ENCODE measurements around the gene GFPT1. TPM values are rescaled to one million over a fixed set of nuclear protein-coding genes. Genes with fewer than 3 reads are reported as not detected.

The GFPT1 gene
- total and polyA plus RNA-seq, 2 experiments from 2014 or later: 60.8 to 62.0 TPM

DNA sequence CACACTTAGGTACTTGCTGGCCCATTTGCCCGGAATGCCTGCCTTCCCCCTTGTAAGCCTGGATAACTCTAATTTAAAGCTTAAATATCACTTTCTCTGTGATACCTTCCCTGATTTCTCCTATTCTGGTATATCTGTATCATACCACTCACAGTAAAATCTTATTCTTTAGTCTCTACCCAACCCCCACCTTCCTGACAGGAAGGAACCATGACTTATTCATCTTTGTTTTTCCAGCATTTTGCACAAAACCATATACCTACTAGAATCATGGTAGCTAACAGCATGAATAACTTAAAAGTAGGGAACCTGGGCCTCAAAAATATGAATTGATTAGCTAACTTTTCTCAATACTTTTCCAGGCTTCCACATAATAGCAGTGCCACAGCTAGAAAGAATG, 111.5 kb downstream of the GFPT1 start (continued):
- TF ChIP-seq ZNF331 (CRISPR knock-in tag; IDR thresholded peaks at IDR 0.05; ENCODE audit: low read depth) (no peak), CREB1 (CRISPR knock-in tag; IDR thresholded peaks at IDR 0.05; ENCODE audit: low read depth) (no peak)

DNA sequence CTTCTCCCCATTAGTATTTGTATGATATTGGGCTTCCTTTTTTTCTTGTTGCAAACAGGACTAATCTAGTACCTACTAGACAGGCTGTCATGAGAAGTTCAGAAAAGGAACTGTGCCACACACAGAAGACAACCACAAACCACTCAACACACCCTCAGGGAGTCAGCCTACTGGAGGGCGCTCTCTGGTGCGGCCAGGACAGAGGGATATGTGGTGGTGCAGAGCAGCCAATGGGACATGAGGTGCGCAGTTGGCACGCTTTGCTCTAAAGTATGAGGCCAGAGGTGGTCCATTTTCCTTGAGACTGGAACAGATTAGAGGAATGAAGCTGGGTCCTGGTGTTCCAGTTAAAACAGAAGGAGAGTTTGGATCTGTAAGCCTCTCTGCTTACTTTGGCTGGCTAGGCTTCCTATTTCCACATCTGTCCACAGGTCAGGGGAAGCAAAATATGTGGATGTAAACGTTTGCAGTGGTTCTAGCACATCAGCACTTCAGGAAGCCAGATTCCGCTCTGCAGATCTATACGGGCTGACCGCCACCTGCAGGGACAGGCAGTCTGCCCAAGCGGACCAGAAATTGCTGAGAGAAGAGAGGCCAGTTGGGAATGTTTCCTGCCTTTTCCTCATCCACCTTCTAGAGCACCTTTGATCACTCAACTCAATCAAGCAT, 114.1 kb downstream of the GFPT1 start:
- Histone ChIP-seq H3K4me2 (no peak overlapping the region), H2AFZ (peak overlapping the region; percentile 45; the same call in 1 of the 2 replicates), H3K79me2 (replicated peaks; ENCODE audit: insufficient read depth) (no peaks in the 10 kb centered on the region), H3K4me3 (no peak overlapping the region), H3K36me3 (ENCODE audit: insufficient read depth) (no peaks in the 10 kb centered on the region), H4K20me1 (replicated peaks; ENCODE audit: insufficient read depth) (no peaks in the 10 kb centered on the region), H3K27me3 (ENCODE audit: insufficient read depth) (no peaks in the 10 kb centered on the region), H3K27ac (ENCODE audit: low read depth) (no peak overlapping the region), H3K4me1 (ENCODE audit: insufficient read depth) (peaks cover 3% of the 10 kb centered on the region; the same call in 1 of the 2 replicates), H3K9me2 (ENCODE audit: insufficient read depth) (no peaks in the 10 kb centered on the region), H3F3A (replicated peaks; ENCODE audit: low read depth) (no peaks in the 10 kb centered on the region)
- TF ChIP-seq STAT1 (IDR thresholded peaks at IDR 0.05; ENCODE audit: unreplicated experiment): no peak
- TF ChIP-seq, protein P1, sequence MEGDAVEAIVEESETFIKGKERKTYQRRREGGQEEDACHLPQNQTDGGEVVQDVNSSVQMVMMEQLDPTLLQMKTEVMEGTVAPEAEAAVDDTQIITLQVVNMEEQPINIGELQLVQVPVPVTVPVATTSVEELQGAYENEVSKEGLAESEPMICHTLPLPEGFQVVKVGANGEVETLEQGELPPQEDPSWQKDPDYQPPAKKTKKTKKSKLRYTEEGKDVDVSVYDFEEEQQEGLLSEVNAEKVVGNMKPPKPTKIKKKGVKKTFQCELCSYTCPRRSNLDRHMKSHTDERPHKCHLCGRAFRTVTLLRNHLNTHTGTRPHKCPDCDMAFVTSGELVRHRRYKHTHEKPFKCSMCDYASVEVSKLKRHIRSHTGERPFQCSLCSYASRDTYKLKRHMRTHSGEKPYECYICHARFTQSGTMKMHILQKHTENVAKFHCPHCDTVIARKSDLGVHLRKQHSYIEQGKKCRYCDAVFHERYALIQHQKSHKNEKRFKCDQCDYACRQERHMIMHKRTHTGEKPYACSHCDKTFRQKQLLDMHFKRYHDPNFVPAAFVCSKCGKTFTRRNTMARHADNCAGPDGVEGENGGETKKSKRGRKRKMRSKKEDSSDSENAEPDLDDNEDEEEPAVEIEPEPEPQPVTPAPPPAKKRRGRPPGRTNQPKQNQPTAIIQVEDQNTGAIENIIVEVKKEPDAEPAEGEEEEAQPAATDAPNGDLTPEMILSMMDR (conservative IDR thresholded peaks at IDR 0.05; ENCODE audit: low read depth in 2 of 2): peak; percentile 22 to 55; a peak in 2 of 4 replicates
- no peak overlapping the region for H3K4me3 Mint-ChIP-seq
- no peaks in the 10 kb centered on the region for H3K36me3 Mint-ChIP-seq (ENCODE audit: low read depth)
- no peaks in the 10 kb centered on the region; the same call in 2 of the 3 replicates for H3K4me1 Mint-ChIP-seq
- DNase-seq (ENCODE audit: low spot score): peak; percentile 39
- ATAC-seq: no peak
- no peak overlapping the region for H3K27ac Mint-ChIP-seq
- peaks cover 2% of the 10 kb centered on the region for H3K27me3 Mint-ChIP-seq (ENCODE audit: insufficient read depth, low read depth, poor library complexity)
- no peaks in the 10 kb centered on the region for H3K9me3 Mint-ChIP-seq

DNA sequence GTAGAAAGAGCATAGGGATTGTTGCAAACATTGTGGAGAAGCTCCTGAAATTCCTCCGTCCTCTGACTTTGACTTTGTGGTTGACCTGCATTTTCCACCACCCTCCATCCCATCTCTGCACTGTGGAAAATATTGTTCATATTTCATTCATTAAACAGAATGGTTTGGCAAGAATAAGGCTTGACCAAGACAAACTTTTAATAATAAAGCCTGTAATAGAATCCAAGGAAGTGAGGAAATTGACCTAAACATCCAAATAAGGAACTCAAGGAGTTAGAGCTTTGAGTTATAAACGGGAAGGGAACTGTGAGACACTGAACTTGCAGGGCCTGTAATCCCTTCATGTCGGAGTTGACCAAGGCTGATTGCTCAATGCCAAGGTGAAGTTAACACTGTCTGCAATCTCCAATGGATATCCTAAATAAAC, 115.2 kb downstream of the GFPT1 start:
- Histone ChIP-seq H3K4me3 (no peak overlapping the region), H4K20me1 (replicated peaks; ENCODE audit: insufficient read depth) (no peaks in the 10 kb centered on the region), H3K4me1 (ENCODE audit: insufficient read depth) (peaks cover 3% of the 10 kb centered on the region; the same call in 1 of the 2 replicates), H3K79me2 (replicated peaks; ENCODE audit: insufficient read depth) (no peaks in the 10 kb centered on the region), H3K27me3 (ENCODE audit: insufficient read depth) (no peaks in the 10 kb centered on the region), H3K27ac (ENCODE audit: low read depth) (no peak overlapping the region), H3F3A (replicated peaks; ENCODE audit: low read depth) (no peaks in the 10 kb centered on the region), H3K9me2 (ENCODE audit: insufficient read depth) (no peaks in the 10 kb centered on the region), H2AFZ (no peak overlapping the region), H3K4me2 (no peak overlapping the region), H3K36me3 (ENCODE audit: insufficient read depth) (no peaks in the 10 kb centered on the region)
- Mint-ChIP-seq H3K27me3 (ENCODE audit: insufficient read depth, low read depth, poor library complexity) (peaks cover 2% of the 10 kb centered on the region), H3K4me3 (no peak overlapping the region), H3K9me3 (no peaks in the 10 kb centered on the region), H3K36me3 (ENCODE audit: low read depth) (no peaks in the 10 kb centered on the region), H3K27ac (no peak overlapping the region), H3K4me1 (no peaks in the 10 kb centered on the region; the same call in 2 of the 3 replicates)
- no peak for DNase-seq (ENCODE audit: low spot score)
- no peak for ATAC-seq
- TF ChIP-seq POLR2AphosphoS5 (IDR thresholded peaks at IDR 0.05; ENCODE audit: low read depth) (no peak), NANOG (IDR thresholded peaks at IDR 0.05; ENCODE audit: borderline replicate concordance) (no peak), JUNB (IDR thresholded peaks at IDR 0.05; ENCODE audit: unreplicated experiment) (no peak), CREB1 (CRISPR knock-in tag; IDR thresholded peaks at IDR 0.05; ENCODE audit: low read depth) (no peak), ZNF114 (CRISPR knock-in tag; IDR thresholded peaks at IDR 0.05) (no peak), EZH2 (IDR thresholded peaks at IDR 0.05; ENCODE audit: low read depth, unreplicated experiment) (no peak), ZNF331 (CRISPR knock-in tag; IDR thresholded peaks at IDR 0.05; ENCODE audit: low read depth) (no peak)
- TF ChIP-seq, protein P2, sequence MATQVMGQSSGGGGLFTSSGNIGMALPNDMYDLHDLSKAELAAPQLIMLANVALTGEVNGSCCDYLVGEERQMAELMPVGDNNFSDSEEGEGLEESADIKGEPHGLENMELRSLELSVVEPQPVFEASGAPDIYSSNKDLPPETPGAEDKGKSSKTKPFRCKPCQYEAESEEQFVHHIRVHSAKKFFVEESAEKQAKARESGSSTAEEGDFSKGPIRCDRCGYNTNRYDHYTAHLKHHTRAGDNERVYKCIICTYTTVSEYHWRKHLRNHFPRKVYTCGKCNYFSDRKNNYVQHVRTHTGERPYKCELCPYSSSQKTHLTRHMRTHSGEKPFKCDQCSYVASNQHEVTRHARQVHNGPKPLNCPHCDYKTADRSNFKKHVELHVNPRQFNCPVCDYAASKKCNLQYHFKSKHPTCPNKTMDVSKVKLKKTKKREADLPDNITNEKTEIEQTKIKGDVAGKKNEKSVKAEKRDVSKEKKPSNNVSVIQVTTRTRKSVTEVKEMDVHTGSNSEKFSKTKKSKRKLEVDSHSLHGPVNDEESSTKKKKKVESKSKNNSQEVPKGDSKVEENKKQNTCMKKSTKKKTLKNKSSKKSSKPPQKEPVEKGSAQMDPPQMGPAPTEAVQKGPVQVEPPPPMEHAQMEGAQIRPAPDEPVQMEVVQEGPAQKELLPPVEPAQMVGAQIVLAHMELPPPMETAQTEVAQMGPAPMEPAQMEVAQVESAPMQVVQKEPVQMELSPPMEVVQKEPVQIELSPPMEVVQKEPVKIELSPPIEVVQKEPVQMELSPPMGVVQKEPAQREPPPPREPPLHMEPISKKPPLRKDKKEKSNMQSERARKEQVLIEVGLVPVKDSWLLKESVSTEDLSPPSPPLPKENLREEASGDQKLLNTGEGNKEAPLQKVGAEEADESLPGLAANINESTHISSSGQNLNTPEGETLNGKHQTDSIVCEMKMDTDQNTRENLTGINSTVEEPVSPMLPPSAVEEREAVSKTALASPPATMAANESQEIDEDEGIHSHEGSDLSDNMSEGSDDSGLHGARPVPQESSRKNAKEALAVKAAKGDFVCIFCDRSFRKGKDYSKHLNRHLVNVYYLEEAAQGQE (IDR thresholded peaks at IDR 0.05; ENCODE audit: unreplicated experiment): no peak
- TF ChIP-seq, protein P3, sequence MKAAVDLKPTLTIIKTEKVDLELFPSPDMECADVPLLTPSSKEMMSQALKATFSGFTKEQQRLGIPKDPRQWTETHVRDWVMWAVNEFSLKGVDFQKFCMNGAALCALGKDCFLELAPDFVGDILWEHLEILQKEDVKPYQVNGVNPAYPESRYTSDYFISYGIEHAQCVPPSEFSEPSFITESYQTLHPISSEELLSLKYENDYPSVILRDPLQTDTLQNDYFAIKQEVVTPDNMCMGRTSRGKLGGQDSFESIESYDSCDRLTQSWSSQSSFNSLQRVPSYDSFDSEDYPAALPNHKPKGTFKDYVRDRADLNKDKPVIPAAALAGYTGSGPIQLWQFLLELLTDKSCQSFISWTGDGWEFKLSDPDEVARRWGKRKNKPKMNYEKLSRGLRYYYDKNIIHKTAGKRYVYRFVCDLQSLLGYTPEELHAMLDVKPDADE (IDR thresholded peaks at IDR 0.05): no peak
- TF ChIP-seq, protein P1 (conservative IDR thresholded peaks at IDR 0.05; ENCODE audit: low read depth in 2 of 2): no peak

Measured in GM23338 (cell line).